Endodermal cell (in vitro differentiated cells): ENCODE data around the gene PPEF1. TPM values are rescaled to one million over a fixed set of nuclear protein-coding genes. Genes with fewer than 3 reads are reported as not detected.

Experiments
- DNase-seq: peaks from one replicate; pipeline ENCODE4 v3.0.0-alpha.2; 2017
- H3K27ac ChIP-seq: 2 replicates; pipeline ENCODE4 v1.5.1; 2013; ENCODE audit warnings: mild to moderate bottlenecking, low read depth, low read length, moderate library complexity
- H3K27me3 ChIP-seq: 2 replicates; pipeline ENCODE4 v1.6.1; 2013; ENCODE audit warnings: mild to moderate bottlenecking, low read length, moderate library complexity; ENCODE audit not compliant: insufficient read depth, control insufficient read depth, poor library complexity, severe bottlenecking
- H3K36me3 ChIP-seq: 2 replicates; pipeline ENCODE4 v1.7.0; 2013; ENCODE audit warnings: mild to moderate bottlenecking, low read length, moderate library complexity; ENCODE audit not compliant: control insufficient read depth, insufficient read depth
- H3K4me1 ChIP-seq: one replicate; pipeline ENCODE4 v1.7.0; 2013; ENCODE audit warnings: low read length; ENCODE audit not compliant: control insufficient read depth, insufficient read depth
- H3K4me3 ChIP-seq: 2 replicates; pipeline ENCODE4 v1.5.1; 2013; ENCODE audit warnings: mild to moderate bottlenecking, low read length, moderate library complexity
- H3K9ac ChIP-seq: 2 replicates; pipeline ENCODE4 v1.6.1; 2013; ENCODE audit warnings: mild to moderate bottlenecking, low read length, moderate library complexity; ENCODE audit not compliant: poor library complexity, severe bottlenecking; ENCODE audit errors: extremely low read depth
- H3K9me3 ChIP-seq: 2 replicates; pipeline ENCODE4 v1.6.1; 2013; ENCODE audit warnings: mild to moderate bottlenecking, low read length, moderate library complexity; ENCODE audit not compliant: control insufficient read depth
- H3K27ac Mint-ChIP-seq: 2 replicates; pipeline ENCODE4 v1.8.0; 2020; ENCODE audit warnings: mixed read lengths
- H3K27me3 Mint-ChIP-seq: 2 replicates; pipeline ENCODE4 v1.8.0; 2021; ENCODE audit warnings: mild to moderate bottlenecking, mixed read lengths; ENCODE audit not compliant: insufficient read depth
- H3K36me3 Mint-ChIP-seq: 2 replicates; pipeline ENCODE4 v1.8.0; 2020; ENCODE audit warnings: low read depth, mixed read lengths
- H3K4me1 Mint-ChIP-seq: 2 replicates; pipeline ENCODE4 v1.8.0; 2020; ENCODE audit warnings: mixed read lengths
- H3K4me3 Mint-ChIP-seq: 2 replicates; pipeline ENCODE4 v1.8.0; 2020; ENCODE audit warnings: mild to moderate bottlenecking, moderate library complexity, mixed read lengths
- H3K9me3 Mint-ChIP-seq: 2 replicates; pipeline ENCODE4 v1.8.0; 2020; ENCODE audit warnings: mild to moderate bottlenecking, mixed read lengths
- WGBS, 2 experiments: methylation state at CpG; one replicate each; pipeline versions ENCODE4 v1.1.5 to v1.1.7; 2013; ENCODE audit warnings: missing lambda C conversion rate in 2 of 2, mixed read lengths in 1 of 2; ENCODE audit not compliant: insufficient coverage in 1 of 2, insufficient read length in 1 of 2; 5-methylcytosine and 5-hydroxymethylcytosine counted together
- total RNA-seq, 2 donors: library from RNA; stranded (reverse); fragmentation: NEBNext Ultra II Directional in 1 of 2; extraction: Animal tissue kit (Norgen Biotek cat#: 25700) in 1 of 2; gene quantifications; 2 replicates in 1 of 2; 3 replicates in 1 of 2; pipeline ENCODE4 v1.2.1, GENCODE V29; 2021
- TF ChIP-seq, protein P1 (sequence below): fragments of 200-600 bp; sonication (generic); conservative IDR thresholded peaks from 2 replicates; pipeline ENCODE4 v1.5.0; 2021; ENCODE audit warnings: antibody characterized with exemption, mild to moderate bottlenecking

PPEF1 gene
- total RNA-seq, 2 donors from 2014 or later: 0.81 to 4.4 TPM

- H3K9ac ChIP-seq: no peak overlapping the region
- Mint-ChIP-seq H3K36me3 (peaks cover 1% of the 10 kb centered on the region), H3K9me3 (peaks cover 53% of the 10 kb centered on the region), H3K4me3 (no peak overlapping the region), H3K27ac (no peak overlapping the region), H3K4me1 (no peaks in the 10 kb centered on the region), H3K27me3 (peaks cover 3% of the 10 kb centered on the region)
- H3K4me3 ChIP-seq: no peak overlapping the region
- no peaks in the 10 kb centered on the region for H3K4me1 ChIP-seq
- no peaks in the 10 kb centered on the region for H3K36me3 ChIP-seq
- WGBS, 2 experiments: 93% methylated on average over 2 of the region's 2 CpGs; no CpG with 5 or more reads in 1 of the 2 experiments
- no peak for DNase-seq
- no peaks in the 10 kb centered on the region for H3K27me3 ChIP-seq
- no peak overlapping the region for H3K27ac ChIP-seq
- H3K9me3 ChIP-seq: peaks cover 8% of the 10 kb centered on the region
- TF ChIP-seq, protein P1, sequence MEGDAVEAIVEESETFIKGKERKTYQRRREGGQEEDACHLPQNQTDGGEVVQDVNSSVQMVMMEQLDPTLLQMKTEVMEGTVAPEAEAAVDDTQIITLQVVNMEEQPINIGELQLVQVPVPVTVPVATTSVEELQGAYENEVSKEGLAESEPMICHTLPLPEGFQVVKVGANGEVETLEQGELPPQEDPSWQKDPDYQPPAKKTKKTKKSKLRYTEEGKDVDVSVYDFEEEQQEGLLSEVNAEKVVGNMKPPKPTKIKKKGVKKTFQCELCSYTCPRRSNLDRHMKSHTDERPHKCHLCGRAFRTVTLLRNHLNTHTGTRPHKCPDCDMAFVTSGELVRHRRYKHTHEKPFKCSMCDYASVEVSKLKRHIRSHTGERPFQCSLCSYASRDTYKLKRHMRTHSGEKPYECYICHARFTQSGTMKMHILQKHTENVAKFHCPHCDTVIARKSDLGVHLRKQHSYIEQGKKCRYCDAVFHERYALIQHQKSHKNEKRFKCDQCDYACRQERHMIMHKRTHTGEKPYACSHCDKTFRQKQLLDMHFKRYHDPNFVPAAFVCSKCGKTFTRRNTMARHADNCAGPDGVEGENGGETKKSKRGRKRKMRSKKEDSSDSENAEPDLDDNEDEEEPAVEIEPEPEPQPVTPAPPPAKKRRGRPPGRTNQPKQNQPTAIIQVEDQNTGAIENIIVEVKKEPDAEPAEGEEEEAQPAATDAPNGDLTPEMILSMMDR: no peak
Measured at GRCh38 chrX:18799911-18800310, 92.5 kb downstream of the PPEF1 start.

DNA sequence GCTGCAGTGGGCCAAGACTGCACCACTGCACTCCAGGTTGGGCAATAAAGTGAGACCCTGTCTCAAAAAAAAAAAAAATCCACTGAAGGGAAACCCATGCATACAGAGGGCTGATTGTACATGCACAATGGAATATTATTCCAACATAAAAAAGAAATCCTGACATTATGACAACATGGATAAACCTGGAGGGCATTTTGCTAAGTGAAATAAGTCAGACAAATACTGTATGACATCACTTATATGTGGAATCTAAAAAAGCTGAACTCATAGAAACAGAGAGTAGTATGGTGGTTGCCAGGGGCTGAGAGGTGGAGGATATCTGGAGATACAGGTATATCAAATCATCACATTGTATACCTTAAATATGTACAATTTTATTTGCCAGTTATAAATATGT lies 102.2 kb downstream of the PPEF1 start:
- Histone ChIP-seq H3K9ac (no peak overlapping the region), H3K4me3 (no peak overlapping the region), H3K27me3 (no peaks in the 10 kb centered on the region), H3K9me3 (no peaks in the 10 kb centered on the region), H3K27ac (no peak overlapping the region), H3K4me1 (no peaks in the 10 kb centered on the region), H3K36me3 (no peaks in the 10 kb centered on the region)
- Mint-ChIP-seq H3K4me1 (no peaks in the 10 kb centered on the region), H3K36me3 (no peaks in the 10 kb centered on the region), H3K9me3 (peaks cover 60% of the 10 kb centered on the region), H3K27ac (no peak overlapping the region), H3K4me3 (no peak overlapping the region), H3K27me3 (no peaks in the 10 kb centered on the region)
- no peak for DNase-seq
- TF ChIP-seq, protein P1: no peak

- Mint-ChIP-seq H3K27me3 (no peaks in the 10 kb centered on the region), H3K4me3 (no peak overlapping the region), H3K4me1 (no peaks in the 10 kb centered on the region), H3K9me3 (peaks cover 58% of the 10 kb centered on the region), H3K36me3 (no peaks in the 10 kb centered on the region), H3K27ac (no peak overlapping the region)
- DNase-seq: no peak
- TF ChIP-seq, protein P1: no peak
- Histone ChIP-seq H3K27me3 (no peaks in the 10 kb centered on the region), H3K27ac (no peak overlapping the region), H3K4me1 (no peaks in the 10 kb centered on the region), H3K4me3 (no peak overlapping the region), H3K9me3 (no peaks in the 10 kb centered on the region), H3K9ac (no peak overlapping the region), H3K36me3 (no peaks in the 10 kb centered on the region)
- WGBS, 2 experiments: 70 to 83% methylated on average over 2 of the region's 2 CpGs
Measured at GRCh38 chrX:18810416-18810815, 103.0 kb downstream of the PPEF1 start.
